Keratinocyte (primary cell): Measurements from ENCODE around the gene GNS. TPM values are rescaled to one million over a fixed set of nuclear protein-coding genes. Genes with fewer than 3 reads are reported as not detected.

ENCODE experiments used
- DNase-seq: peaks from one replicate; pipeline ENCODE4 v3.0.0-alpha.2; 2011; ENCODE audit warnings: low read depth, missing footprints, low spot score
- FAIRE-seq: peaks from 2 replicates; lab custom pipeline; 2011; peaks lifted over from hg19 to GRCh38; lab: Jason Lieb, UNC
- H2AFZ ChIP-seq: 2 replicates; pipeline ENCODE4 v1.6.0; 2012; ENCODE audit warnings: low read length, control low read depth, inconsistent platforms; ENCODE audit not compliant: control insufficient read depth
- H3K27ac ChIP-seq: 2 replicates; pipeline ENCODE4 v1.5.1; 2011; ENCODE audit warnings: low read length; ENCODE audit not compliant: control insufficient read depth, insufficient read depth
- H3K27me3 ChIP-seq: 3 replicates; pipeline ENCODE4 v1.6.0; 2011; ENCODE audit warnings: low read length; ENCODE audit not compliant: control insufficient read depth, insufficient read depth; ENCODE audit errors: extremely low read depth
- H3K36me3 ChIP-seq, 2 experiments: 2 replicates in 1 of 2; 3 replicates in 1 of 2; pipeline ENCODE4 v1.5.1; 2011; ENCODE audit warnings: low read length in 2 of 2, mild to moderate bottlenecking in 1 of 2; ENCODE audit not compliant: control insufficient read depth in 2 of 2, insufficient read depth in 2 of 2; ENCODE audit errors: extremely low read depth in 1 of 2
- H3K4me1 ChIP-seq: 3 replicates; pipeline ENCODE4 v1.5.1; 2011; ENCODE audit warnings: low read length; ENCODE audit not compliant: control insufficient read depth, insufficient read depth; ENCODE audit errors: extremely low read depth
- H3K4me2 ChIP-seq: 3 replicates; pipeline ENCODE4 v1.6.0; 2011; ENCODE audit warnings: low read depth, low read length; ENCODE audit not compliant: control insufficient read depth, insufficient read depth; ENCODE audit errors: extremely low read depth
- H3K4me3 ChIP-seq, 3 experiments: fragments of 200-600 bp in 1 of 3; sonication (generic) in 1 of 3; 2 replicates in 2 of 3; 3 replicates in 1 of 3; pipeline ENCODE4 v1.5.1; 2011 to 2016; ENCODE audit warnings: low read length in 3 of 3, mild to moderate bottlenecking in 3 of 3, control low read depth in 2 of 3, inconsistent platforms in 1 of 3, low read depth in 1 of 3, mixed read lengths in 1 of 3, mixed run types in 1 of 3, moderate library complexity in 1 of 3; ENCODE audit not compliant: control insufficient read depth in 2 of 3, insufficient read depth in 2 of 3; ENCODE audit errors: extremely low read depth in 1 of 3
- H3K79me2 ChIP-seq: 2 replicates; pipeline ENCODE4 v1.6.0; 2012; ENCODE audit warnings: low read length; ENCODE audit not compliant: control insufficient read depth, insufficient read depth
- H3K9ac ChIP-seq: 3 replicates; pipeline ENCODE4 v1.6.0; 2011; ENCODE audit warnings: low read length; ENCODE audit not compliant: control insufficient read depth, insufficient read depth; ENCODE audit errors: extremely low read depth
- H3K9me1 ChIP-seq: 3 replicates; pipeline ENCODE4 v1.6.0; 2011; ENCODE audit warnings: low read length; ENCODE audit not compliant: control insufficient read depth, insufficient read depth; ENCODE audit errors: extremely low read depth
- H3K9me3 ChIP-seq: 2 replicates; pipeline ENCODE4 v1.5.1; 2012; ENCODE audit warnings: low read depth, low read length; ENCODE audit not compliant: control insufficient read depth
- H4K20me1 ChIP-seq: 3 replicates; pipeline ENCODE4 v1.6.0; 2011; ENCODE audit warnings: low read length; ENCODE audit not compliant: control insufficient read depth, insufficient read depth; ENCODE audit errors: extremely low read depth
- EZH2 ChIP-seq: IDR thresholded peaks from one replicate; pipeline ENCODE4 v1.6.1; 2012; ENCODE audit warnings: inconsistent platforms, mild to moderate bottlenecking, low read length, moderate library complexity
- dilution Hi-C: fragments of 300-500 bp; cut with MboI; formaldehyde crosslinking; loops from one replicate; pipeline ENCODE4 v1.7.0; 2020; ENCODE audit warnings: low sequenced_read_pairs; ENCODE audit not compliant: extremely low pct_ligation_motif_present
- polyA plus RNA-seq, 5 experiments: library from polyadenylated mRNA; depleted of rRNA in 3 of 5; stranded (reverse) in 3 of 5; stranded (forward) in 1 of 5; unstranded in 1 of 5; fragments of >200 nt; gene quantifications; 1 replicate in 1 of 5; 2 replicates in 3 of 5; 3 replicates in 1 of 5; pipeline versions ENCODE4 v1.2.1 to v1.2.3, GENCODE V29; 2011 to 2012; ENCODE audit warnings: missing spikeins in 2 of 5, low read depth in 1 of 5, low replicate concordance in 1 of 5
- TF ChIP-seq, protein P1 (sequence below), 3 experiments: IDR thresholded peaks in 1 of 3; conservative IDR thresholded peaks in 1 of 3; optimal IDR thresholded peaks in 1 of 3; 2 replicates in 2 of 3; 3 replicates in 1 of 3; pipeline versions ENCODE3 to v1.5.1; 2011; ENCODE audit warnings: low read length in 3 of 3, mild to moderate bottlenecking in 3 of 3, moderate library complexity in 2 of 3, control low read depth in 1 of 3, inconsistent platforms in 1 of 3; ENCODE audit not compliant: insufficient read depth in 2 of 3; ENCODE audit errors: extremely low read depth in 1 of 3

The GNS gene
- polyA plus RNA-seq, 1 donor (not counting 4 experiments of a cell fraction or from before 2014, with no cell fraction given), result 57.8 TPM

DNA sequence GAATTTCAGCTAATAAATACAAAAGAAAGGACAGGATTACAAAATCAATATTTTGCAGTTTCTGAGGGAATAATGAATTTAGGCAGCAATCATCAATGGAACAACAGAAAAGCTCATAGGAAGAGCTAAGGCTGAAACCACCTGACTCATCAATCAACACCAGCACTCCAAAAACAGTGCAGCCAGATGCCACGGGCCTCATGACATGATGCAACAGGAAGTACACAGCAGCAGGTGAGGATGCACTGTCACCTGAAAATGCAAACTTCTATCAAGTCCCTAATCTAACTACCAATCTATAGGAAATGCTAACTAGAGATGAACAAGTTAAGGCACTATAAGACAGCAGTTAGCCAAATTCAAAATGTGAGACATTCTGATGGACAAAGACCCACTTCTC, 21.7 kb downstream of the GNS start:
- Histone ChIP-seq H2AFZ (no peak overlapping the region), H3K36me3 (peaks cover 4 to 13% of the 10 kb centered on the region in 2 experiments), H3K4me3 (no peak overlapping the region), H3K79me2 (no peaks in the 10 kb centered on the region), H4K20me1 (no peaks in the 10 kb centered on the region), H3K27me3 (no peaks in the 10 kb centered on the region), H3K9ac (no peak overlapping the region), H3K4me2 (peak overlapping the region; percentile 69), H3K9me3 (no peaks in the 10 kb centered on the region), H3K27ac (peak overlapping the region; percentile 47), H3K9me1 (no peaks in the 10 kb centered on the region), H3K4me1 (peaks cover 30% of the 10 kb centered on the region)
- no peak for TF ChIP-seq EZH2
- TF ChIP-seq, protein P1, sequence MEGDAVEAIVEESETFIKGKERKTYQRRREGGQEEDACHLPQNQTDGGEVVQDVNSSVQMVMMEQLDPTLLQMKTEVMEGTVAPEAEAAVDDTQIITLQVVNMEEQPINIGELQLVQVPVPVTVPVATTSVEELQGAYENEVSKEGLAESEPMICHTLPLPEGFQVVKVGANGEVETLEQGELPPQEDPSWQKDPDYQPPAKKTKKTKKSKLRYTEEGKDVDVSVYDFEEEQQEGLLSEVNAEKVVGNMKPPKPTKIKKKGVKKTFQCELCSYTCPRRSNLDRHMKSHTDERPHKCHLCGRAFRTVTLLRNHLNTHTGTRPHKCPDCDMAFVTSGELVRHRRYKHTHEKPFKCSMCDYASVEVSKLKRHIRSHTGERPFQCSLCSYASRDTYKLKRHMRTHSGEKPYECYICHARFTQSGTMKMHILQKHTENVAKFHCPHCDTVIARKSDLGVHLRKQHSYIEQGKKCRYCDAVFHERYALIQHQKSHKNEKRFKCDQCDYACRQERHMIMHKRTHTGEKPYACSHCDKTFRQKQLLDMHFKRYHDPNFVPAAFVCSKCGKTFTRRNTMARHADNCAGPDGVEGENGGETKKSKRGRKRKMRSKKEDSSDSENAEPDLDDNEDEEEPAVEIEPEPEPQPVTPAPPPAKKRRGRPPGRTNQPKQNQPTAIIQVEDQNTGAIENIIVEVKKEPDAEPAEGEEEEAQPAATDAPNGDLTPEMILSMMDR (optimal IDR thresholded peaks at IDR 0.05 in 1 of 3, IDR thresholded peaks at IDR 0.05 in 1 of 3, conservative IDR thresholded peaks at IDR 0.05 in 1 of 3; ENCODE audit: extremely low read depth in 1 of 3, insufficient read depth in 2 of 3, low read length in 3 of 3), result no peak
- no peak for DNase-seq
- dilution Hi-C loops, result no loop called here
- FAIRE-seq, result no peak

- Histone ChIP-seq H2AFZ (no peak overlapping the region), H3K4me2 (peak overlapping the region; percentile 69), H3K9me3 (no peaks in the 10 kb centered on the region), H3K27me3 (no peaks in the 10 kb centered on the region), H3K4me3 (peak overlapping the region in 1 of 3 experiments; percentile 34), H3K27ac (peak overlapping the region; percentile 47), H3K9me1 (no peaks in the 10 kb centered on the region), H3K4me1 (peaks cover 30% of the 10 kb centered on the region), H4K20me1 (no peaks in the 10 kb centered on the region), H3K36me3 (peaks cover 3 to 11% of the 10 kb centered on the region in 2 experiments), H3K79me2 (no peaks in the 10 kb centered on the region), H3K9ac (no peak overlapping the region)
- dilution Hi-C loops, result no loop called here
- FAIRE-seq (peak; percentile 13), DNase-seq (no peak)
- TF ChIP-seq, protein P1 (optimal IDR thresholded peaks at IDR 0.05 in 1 of 3, IDR thresholded peaks at IDR 0.05 in 1 of 3, conservative IDR thresholded peaks at IDR 0.05 in 1 of 3; ENCODE audit: extremely low read depth in 1 of 3, insufficient read depth in 2 of 3, low read length in 3 of 3), result no peak
- TF ChIP-seq EZH2, result no peak
Observed at GRCh38 chr12:64736771-64737170, 22.4 kb downstream of the GNS start.
